HG03442 (cell line): ENCODE results near the gene MAPK1IP1L.
A peak's percentile ranks its signal among the peaks of the same experiment; 100 is the strongest.
"Not testable (repeated sequence)": the region's sequence is repeated elsewhere in the genome, so short reads cannot be mapped to it uniquely, and the experiment has no call there.

ENCODE experiments used
- ATAC-seq: cut with Tn5 transposase; IDR thresholded peaks from one replicate; pipeline ENCODE4 v1.9.1; 2021; ENCODE audit warnings: mild to moderate bottlenecking, moderate library complexity; ENCODE audit not compliant: unreplicated experiment

MAPK1IP1L gene

GRCh38 chr14:55051423-55052268, at the start of gene MAPK1IP1L:
Gene MAPK1IP1L (plus strand): TSS chr14:55051647. CDS start chr14:55061684, 10,037 bp downstream.
- ATAC-seq, result peak; percentile 88

- no peak for ATAC-seq
Observed at GRCh38 chr14:55005071-55005470, 46.4 kb upstream of the MAPK1IP1L start.

- no peak for ATAC-seq
Observed at GRCh38 chr14:55015006-55015405, 36.4 kb upstream of the MAPK1IP1L start.

- no peak for ATAC-seq
Observed at GRCh38 chr14:55019968-55020554, 31.4 kb upstream of the MAPK1IP1L start.

GRCh38 chr14:55024365-55024764, 27.1 kb upstream of the MAPK1IP1L start:
- not testable (repeated sequence) for ATAC-seq

GRCh38 chr14:55025948-55026347, 25.5 kb upstream of the MAPK1IP1L start:
- no peak for ATAC-seq

- no peak for ATAC-seq
Observed at GRCh38 chr14:55026441-55026792, 25.0 kb upstream of the MAPK1IP1L start.

GRCh38 chr14:55026793-55027561, 24.5 kb upstream of the MAPK1IP1L start, which contains the start of the genes SOCS4 and WDHD1:
Gene SOCS4 (plus strand): TSS chr14:55027236. CDS start chr14:55043042, 15,806 bp downstream.
Gene WDHD1 (minus strand): TSS chr14:55027099. CDS start chr14:55026787, 312 bp downstream.
- ATAC-seq, result peak; percentile 89

GRCh38 chr14:55028066-55028465, 23.4 kb upstream of the MAPK1IP1L start:
- ATAC-seq, result no peak

GRCh38 chr14:55028476-55028875, 23.0 kb upstream of the MAPK1IP1L start:
- ATAC-seq, result no peak

- no peak for ATAC-seq
Observed at GRCh38 chr14:55031190-55031589, 20.3 kb upstream of the MAPK1IP1L start.

- not testable (repeated sequence) for ATAC-seq
Observed at GRCh38 chr14:55037995-55038394, 13.5 kb upstream of the MAPK1IP1L start.

- no peak for ATAC-seq
Observed at GRCh38 chr14:55038708-55039107, 12.7 kb upstream of the MAPK1IP1L start.

- ATAC-seq, result no peak
Observed at GRCh38 chr14:55043528-55043927, 7.9 kb upstream of the MAPK1IP1L start.

GRCh38 chr14:55045087-55045486, 6.4 kb upstream of the MAPK1IP1L start:
- ATAC-seq, result no peak

- no peak for ATAC-seq
Observed at GRCh38 chr14:55047301-55048053, 4.0 kb upstream of the MAPK1IP1L start.

- ATAC-seq, result no peak
Observed at GRCh38 chr14:55048900-55049436, 2.5 kb upstream of the MAPK1IP1L start.

- no peak for ATAC-seq
Observed at GRCh38 chr14:55051165-55051422, 353 bp upstream of the MAPK1IP1L start.

GRCh38 chr14:55052269-55052930, 953 bp downstream of the MAPK1IP1L start:
- no peak for ATAC-seq

- no peak for ATAC-seq
Observed at GRCh38 chr14:55053018-55053417, 1.6 kb downstream of the MAPK1IP1L start.
